ENCODE data around the gene PPP3R1. TPM values are rescaled to one million over a fixed set of nuclear protein-coding genes. Genes with fewer than 3 reads are reported as not detected.
A peak's percentile ranks its signal among the peaks of the same experiment; 100 is the strongest.

PPP3R1 gene
- total RNA-seq, 2 experiments from 2014 or later, result 72.7 to 73.7 TPM

DNA sequence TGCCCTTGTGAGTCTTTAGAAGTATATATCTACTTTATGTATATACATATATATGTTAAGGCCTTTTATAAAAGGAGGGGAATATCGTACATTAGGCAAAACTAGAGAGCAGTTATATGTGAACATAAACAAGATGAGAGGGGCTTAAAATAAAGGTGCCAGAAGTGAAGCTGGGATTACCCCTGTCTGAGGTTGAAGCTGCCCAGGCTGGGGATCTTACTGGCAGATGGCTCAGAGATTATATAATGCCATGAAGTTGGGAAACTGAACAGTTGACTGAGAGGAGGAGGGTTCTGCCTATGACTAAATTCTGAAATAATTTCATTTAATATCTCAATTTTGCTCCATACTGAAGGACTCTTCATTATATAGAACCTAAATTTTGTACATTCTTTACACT lies 88.7 kb downstream of the PPP3R1 start:
- Mint-ChIP-seq H3K36me3 (ENCODE audit: low read depth) (peaks cover 56% of the 10 kb centered on the region), H3K4me3 (no peak overlapping the region), H3K4me1 (ENCODE audit: low read depth) (peaks cover 25% of the 10 kb centered on the region), H3K27me3 (no peaks in the 10 kb centered on the region), H3K9me3 (no peaks in the 10 kb centered on the region), H3K27ac (no peak overlapping the region)
- ChIA-PET CTCF (interaction anchor here (1.1 kb wide), 1 partner anchor 22 kb away, joined by 3 read pairs; no protein-coding TSS in a partner anchor), POLR2A (interaction anchor here (0.7 to 1.0 kb wide), 2 partner anchors 12 to 22 kb away, joined by 3 to 4 read pairs; no protein-coding TSS in a partner anchor)
- no peak for DNase-seq
- no peak for ATAC-seq
- TF ChIP-seq, protein P1, sequence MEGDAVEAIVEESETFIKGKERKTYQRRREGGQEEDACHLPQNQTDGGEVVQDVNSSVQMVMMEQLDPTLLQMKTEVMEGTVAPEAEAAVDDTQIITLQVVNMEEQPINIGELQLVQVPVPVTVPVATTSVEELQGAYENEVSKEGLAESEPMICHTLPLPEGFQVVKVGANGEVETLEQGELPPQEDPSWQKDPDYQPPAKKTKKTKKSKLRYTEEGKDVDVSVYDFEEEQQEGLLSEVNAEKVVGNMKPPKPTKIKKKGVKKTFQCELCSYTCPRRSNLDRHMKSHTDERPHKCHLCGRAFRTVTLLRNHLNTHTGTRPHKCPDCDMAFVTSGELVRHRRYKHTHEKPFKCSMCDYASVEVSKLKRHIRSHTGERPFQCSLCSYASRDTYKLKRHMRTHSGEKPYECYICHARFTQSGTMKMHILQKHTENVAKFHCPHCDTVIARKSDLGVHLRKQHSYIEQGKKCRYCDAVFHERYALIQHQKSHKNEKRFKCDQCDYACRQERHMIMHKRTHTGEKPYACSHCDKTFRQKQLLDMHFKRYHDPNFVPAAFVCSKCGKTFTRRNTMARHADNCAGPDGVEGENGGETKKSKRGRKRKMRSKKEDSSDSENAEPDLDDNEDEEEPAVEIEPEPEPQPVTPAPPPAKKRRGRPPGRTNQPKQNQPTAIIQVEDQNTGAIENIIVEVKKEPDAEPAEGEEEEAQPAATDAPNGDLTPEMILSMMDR (IDR thresholded peaks at IDR 0.05), result no peak
- intact Hi-C loops (cut with micrococcal nuclease), result no loop called here

DNA sequence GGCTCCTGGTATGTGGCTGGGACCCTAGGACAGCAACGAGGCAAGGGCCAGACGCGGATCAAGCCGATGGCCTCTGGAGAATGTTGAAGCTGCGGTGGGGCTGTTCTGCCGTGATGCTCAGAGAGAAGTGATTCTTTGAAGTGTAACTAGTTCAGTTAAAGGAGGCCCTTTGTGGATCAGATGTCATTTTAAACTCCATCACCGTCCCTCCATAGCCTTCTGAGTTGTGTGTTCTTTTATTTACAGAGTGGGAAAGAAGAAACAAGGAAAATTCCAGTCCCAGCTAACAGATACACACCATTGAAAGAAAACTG lies 94.2 kb downstream of the PPP3R1 start:
- no peak for ATAC-seq

DNA sequence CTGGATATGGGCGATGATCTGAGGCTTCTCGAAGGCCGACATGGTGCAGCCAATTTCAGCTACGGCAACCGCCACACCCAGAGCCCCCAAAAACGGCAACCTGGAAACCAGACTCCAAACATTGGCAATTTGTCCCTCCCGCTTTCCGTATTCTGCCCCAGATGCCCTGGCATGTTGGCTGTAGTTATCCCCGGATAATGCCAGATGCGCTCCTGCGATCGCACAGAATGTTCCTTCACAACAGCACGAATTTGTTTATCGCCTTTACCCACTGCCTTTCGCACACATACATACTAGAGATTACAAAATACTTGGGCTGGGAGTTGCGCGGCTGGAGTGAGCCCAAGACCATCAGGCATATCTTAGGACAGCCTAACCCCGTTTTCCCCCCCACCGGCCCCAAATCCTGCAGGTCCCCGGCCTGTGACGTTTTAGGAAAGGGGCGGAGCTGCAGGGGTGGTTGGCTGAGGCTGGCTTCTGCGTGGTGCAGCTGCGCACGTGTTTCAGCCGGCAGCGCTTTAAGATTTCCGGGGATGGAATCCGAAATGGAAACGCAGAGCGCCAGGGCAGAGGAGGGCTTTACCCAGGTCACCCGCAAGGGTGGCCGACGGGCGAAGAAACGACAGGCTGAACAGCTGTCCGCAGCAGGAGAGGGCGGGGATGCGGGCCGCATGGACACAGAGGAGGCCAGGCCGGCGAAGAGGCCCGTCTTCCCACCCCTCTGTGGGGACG lies 94.8 kb downstream of the PPP3R1 start, which contains the start of gene PNO1:
TSS of gene PNO1 (plus strand) at position 487 of the 732 bp plus-strand sequence. CDS start at position 534, 47 bp downstream.
- ChIA-PET CTCF (interaction anchor here (1.2 to 2.9 kb wide), 6 partner anchors 10 to 125 kb away, joined by 3 to 22 read pairs (median 10); no protein-coding TSS in a partner anchor), POLR2A (interaction anchor here (1.0 to 2.5 kb wide), 10 partner anchors 10 to 311 kb away, joined by 3 to 15 read pairs (median 5); partner anchors contain the start of gene PPP3R1)
- peak within 1 kb of the TSS; percentile 100 for H3K27ac Mint-ChIP-seq
- H3K4me3 Mint-ChIP-seq, result peak within 1 kb of the TSS; percentile 97
- TF ChIP-seq, protein P1 (IDR thresholded peaks at IDR 0.05), result no peak
- peak; percentile 96 for ATAC-seq
- H3K36me3 Mint-ChIP-seq (ENCODE audit: low read depth), result peaks cover 32% of the 10 kb centered on the region
- peak; percentile 98 for DNase-seq
- H3K4me1 Mint-ChIP-seq (ENCODE audit: low read depth), result peaks cover 46% of the 10 kb centered on the region
- no peaks in the 10 kb centered on the region for H3K27me3 Mint-ChIP-seq
- H3K9me3 Mint-ChIP-seq, result no peaks in the 10 kb centered on the region
- intact Hi-C loops (cut with micrococcal nuclease), result loop anchor here (5.0 kb wide), 1 partner anchor 95 kb away; the partner anchor contains the start of gene PPP3R1

More for the DNA sequence above, 94.2 kb downstream of the PPP3R1 start:
- H3K9me3 Mint-ChIP-seq, result no peaks in the 10 kb centered on the region
- H3K4me3 Mint-ChIP-seq, result peak overlapping the region; percentile 97
- H3K27ac Mint-ChIP-seq, result peak overlapping the region; percentile 100
- no peak for DNase-seq
- intact Hi-C loops (cut with micrococcal nuclease), result loop anchor here (5.0 kb wide), 1 partner anchor 94 kb away; the partner anchor contains the start of gene PPP3R1
- peaks cover 35% of the 10 kb centered on the region for H3K36me3 Mint-ChIP-seq (ENCODE audit: low read depth)
- H3K4me1 Mint-ChIP-seq (ENCODE audit: low read depth), result peaks cover 41% of the 10 kb centered on the region
- ChIA-PET POLR2A (interaction anchor here (1.1 to 2.5 kb wide), 9 partner anchors 9 to 310 kb away, joined by 3 to 15 read pairs (median 6); partner anchors contain the start of gene PPP3R1), CTCF (interaction anchor here (2.7 to 2.9 kb wide), 3 partner anchors 10 to 36 kb away, joined by 13 to 22 read pairs (median 15); no protein-coding TSS in a partner anchor)
- no peaks in the 10 kb centered on the region for H3K27me3 Mint-ChIP-seq
- TF ChIP-seq, protein P1 (IDR thresholded peaks at IDR 0.05), result no peak

DNA sequence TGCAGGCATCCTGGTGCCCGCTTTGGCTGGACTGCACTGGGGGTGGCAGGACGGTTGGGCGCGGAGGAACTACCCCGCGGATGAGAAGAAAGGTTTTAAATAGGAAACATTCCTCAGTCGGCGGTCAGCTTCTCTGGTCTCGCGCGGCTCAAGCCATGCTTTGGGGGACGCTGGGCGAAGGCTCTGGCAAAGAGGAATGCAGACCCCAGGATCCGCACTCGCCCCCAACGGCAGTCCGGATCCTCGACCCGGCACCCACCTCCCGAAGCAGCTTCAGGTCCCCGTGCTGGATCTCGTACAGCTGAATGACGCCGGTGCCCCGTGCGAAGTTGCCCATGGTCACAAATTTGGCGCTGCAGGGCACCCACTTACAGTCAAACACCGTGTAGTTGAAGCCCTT lies 95.3 kb downstream of the PPP3R1 start:
- peak overlapping the region; percentile 97 for H3K4me3 Mint-ChIP-seq
- H3K36me3 Mint-ChIP-seq (ENCODE audit: low read depth), result peaks cover 26% of the 10 kb centered on the region
- H3K9me3 Mint-ChIP-seq, result no peaks in the 10 kb centered on the region
- ATAC-seq (peak; percentile 43), DNase-seq (no peak)
- H3K4me1 Mint-ChIP-seq (ENCODE audit: low read depth), result peaks cover 49% of the 10 kb centered on the region
- ChIA-PET CTCF (interaction anchor here (1.2 to 2.9 kb wide), 7 partner anchors 11 to 125 kb away, joined by 3 to 22 read pairs (median 6); no protein-coding TSS in a partner anchor), POLR2A (interaction anchor here (1.0 to 2.5 kb wide), 7 partner anchors 10 to 97 kb away, joined by 3 to 15 read pairs (median 7); no protein-coding TSS in a partner anchor)
- peak overlapping the region; percentile 100 for H3K27ac Mint-ChIP-seq
- no peaks in the 10 kb centered on the region for H3K27me3 Mint-ChIP-seq
- TF ChIP-seq, protein P1 (IDR thresholded peaks at IDR 0.05), result no peak
- intact Hi-C loops (cut with micrococcal nuclease), result loop anchor here (5.0 kb wide), 1 partner anchor 95 kb away; the partner anchor contains the start of gene PPP3R1
